DMS79 treated with DMSO at 0.1 percent for 48 hours (cell line): ENCODE measurements around the gene RFTN2.
"Not testable (repeated sequence)": the region's sequence is repeated elsewhere in the genome, so short reads cannot be mapped to it uniquely, and the experiment has no call there.

ENCODE experiments used
- DNase-seq: peaks from one replicate; lab custom pipeline; 2025; lab: John Stamatoyannopoulos, UW

Gene RFTN2, protein sequence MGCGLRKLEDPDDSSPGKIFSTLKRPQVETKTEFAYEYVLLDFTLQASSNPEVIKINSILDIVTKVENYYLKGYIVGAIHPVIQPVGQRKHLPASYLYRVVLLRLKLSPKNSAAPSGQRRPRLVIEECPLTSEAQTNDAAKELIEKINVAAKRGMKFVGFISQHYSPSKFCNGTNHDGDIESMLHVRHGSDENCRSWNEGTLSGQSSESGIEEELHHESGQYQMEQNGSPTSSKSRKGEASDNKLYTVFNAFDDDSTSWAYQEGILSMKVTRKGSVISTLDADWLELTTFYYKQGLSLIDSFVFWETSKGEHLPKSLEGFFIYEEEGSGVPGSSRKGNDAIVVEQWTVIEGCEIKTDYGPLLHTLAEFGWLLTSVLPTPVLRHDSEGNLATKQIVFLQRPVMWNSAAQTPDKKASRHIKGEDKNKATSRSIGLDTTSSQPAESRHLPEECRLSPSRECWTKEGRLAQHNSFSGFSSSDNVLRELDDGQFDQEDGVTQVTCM

DNA sequence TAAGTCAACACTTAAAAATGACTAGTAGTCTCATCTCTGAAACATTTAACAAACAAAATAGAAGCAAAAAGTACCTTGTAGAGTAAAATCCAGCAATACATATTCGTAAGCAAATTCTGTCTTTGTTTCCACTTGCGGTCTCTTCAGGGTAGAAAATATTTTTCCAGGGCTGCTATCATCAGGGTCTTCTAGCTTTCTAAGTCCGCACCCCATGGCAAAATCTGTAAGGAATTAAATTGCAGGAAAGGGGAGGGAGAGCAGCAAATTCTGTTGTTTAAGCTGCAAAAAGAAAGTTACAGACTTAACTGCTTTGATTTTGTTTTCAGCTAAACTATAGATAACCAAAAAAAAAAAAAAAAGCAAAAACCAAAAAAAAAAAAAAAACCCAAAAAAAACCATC, at the start of gene RFTN2:
Gene RFTN2 (minus strand): TSS at position 342 of the 400 bp plus-strand sequence. CDS start 129 bp downstream, at position 213.
- DNase-seq = no peak

DNA sequence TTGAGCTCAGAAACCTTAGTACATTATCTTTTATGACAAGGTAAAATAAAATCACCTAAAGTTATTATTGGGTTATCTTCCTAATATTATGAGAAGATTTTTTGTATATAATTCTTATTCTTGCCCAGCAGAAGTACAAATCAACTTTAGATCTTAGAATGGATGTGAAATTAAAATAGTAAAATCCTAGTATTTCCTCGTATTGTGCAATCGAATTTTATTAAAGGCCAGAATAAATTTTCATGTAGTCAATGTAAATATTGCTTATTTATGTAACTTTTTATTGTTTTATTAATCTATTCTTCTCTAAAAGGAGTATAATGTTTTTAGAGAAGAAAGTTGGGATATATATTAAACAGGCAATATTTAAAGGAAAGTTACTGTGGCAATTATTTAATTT, 42.5 kb upstream of the RFTN2 start:
- DNase-seq = no peak

DNA sequence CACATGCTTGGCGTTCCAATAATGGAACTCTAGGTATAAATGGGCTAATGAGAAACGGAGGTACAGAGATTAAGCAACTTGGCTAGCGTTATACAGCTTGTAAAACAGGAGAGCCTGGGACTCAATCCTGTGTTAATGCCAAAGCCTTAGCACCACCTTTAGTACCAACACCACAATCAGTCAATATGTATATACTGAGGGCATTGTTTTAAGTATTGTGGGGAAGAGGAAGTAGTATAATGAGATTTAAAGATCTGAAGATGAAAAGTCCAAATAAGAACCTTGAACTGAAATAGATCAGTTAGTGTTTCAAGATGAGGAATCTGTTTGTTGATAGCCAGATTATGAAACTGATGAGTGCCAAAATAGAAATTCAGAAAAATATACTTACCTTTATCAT, 37.9 kb upstream of the RFTN2 start:
- no peak for DNase-seq

DNA sequence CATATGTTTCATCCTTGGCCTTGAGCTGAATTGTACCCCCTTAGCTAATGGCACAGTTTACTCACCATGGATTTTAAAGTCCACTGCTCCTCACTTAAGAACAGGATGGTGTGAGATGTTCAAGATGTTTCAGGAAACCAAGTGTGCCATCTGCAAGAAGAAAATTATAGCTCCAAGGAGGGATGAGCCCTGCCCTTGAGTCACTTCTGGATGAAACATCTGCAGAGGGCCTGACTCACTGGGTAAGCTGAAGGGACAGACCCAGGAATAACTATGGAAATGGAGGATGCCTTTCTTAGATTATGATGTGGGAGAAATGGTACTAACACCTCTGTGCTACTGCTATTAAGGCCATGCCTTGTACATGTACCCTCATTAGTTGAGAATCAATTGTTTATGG, 36.2 kb upstream of the RFTN2 start:
- no peak for DNase-seq

DNA sequence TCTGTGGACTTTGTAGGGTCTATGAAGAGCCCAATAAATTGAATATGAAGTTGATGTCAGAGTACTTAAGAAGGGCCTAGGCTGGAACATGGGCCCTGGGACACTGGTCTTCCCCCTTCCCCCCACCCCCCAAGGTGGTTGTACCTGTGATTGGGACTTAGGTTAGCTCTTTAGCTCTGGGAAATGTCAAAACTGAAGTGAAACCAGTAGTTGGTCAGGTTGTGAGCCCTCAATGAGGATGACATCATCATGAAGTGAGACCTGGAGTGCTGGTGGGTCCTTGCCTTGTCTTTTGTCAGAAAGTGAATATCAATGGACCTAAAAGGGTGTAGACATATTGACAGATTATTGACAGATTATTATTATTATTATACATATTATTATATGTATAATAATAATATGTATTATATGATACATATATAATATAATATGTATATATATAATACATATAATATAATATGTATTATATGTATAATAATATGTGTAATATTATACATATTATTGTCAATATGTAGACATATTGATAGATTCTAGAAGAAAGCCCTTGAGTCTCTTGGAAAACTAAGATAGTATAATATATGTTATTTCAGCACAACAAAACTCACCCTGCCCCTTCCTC, 35.1 kb upstream of the RFTN2 start:
- no peak for DNase-seq

DNA sequence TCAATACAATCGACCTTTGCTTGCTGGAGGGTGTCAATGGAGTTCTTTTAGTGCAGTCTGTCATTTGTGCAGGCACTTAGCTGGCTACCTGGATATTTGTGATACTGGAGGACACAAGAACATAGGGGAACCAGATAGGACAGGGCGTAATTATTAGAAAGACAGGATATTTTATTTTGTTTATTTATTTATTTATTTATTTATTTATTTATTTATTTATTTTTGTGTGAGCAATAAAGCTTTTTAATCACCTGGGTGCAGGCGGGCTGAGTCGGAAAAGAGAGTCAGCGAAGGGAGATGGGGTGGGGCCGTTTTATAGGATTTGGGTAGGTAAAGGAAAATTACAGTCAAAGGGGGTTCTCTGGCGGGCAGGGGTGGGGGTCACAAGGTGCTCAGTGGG, 33.8 kb upstream of the RFTN2 start:
- DNase-seq = not testable (repeated sequence)

DNA sequence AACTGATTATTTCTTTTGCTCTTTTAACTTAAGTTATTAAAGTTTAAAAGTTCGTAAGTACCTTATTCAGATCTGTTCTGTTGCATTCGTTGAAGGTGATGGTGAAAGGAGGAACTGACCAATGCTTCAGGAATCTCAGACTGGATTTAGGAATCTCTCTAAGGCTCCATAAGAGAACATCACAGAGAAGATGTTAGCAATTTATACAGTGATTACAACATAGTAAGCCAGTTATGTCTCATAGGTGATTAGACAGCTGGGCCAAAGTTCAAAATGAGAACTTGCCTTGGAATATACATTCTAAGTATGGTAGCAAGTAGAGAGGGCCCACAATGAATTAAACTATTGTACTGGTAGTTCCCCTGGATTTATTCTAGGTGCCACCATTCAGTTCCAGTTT, 32.9 kb upstream of the RFTN2 start:
- DNase-seq = no peak

DNA sequence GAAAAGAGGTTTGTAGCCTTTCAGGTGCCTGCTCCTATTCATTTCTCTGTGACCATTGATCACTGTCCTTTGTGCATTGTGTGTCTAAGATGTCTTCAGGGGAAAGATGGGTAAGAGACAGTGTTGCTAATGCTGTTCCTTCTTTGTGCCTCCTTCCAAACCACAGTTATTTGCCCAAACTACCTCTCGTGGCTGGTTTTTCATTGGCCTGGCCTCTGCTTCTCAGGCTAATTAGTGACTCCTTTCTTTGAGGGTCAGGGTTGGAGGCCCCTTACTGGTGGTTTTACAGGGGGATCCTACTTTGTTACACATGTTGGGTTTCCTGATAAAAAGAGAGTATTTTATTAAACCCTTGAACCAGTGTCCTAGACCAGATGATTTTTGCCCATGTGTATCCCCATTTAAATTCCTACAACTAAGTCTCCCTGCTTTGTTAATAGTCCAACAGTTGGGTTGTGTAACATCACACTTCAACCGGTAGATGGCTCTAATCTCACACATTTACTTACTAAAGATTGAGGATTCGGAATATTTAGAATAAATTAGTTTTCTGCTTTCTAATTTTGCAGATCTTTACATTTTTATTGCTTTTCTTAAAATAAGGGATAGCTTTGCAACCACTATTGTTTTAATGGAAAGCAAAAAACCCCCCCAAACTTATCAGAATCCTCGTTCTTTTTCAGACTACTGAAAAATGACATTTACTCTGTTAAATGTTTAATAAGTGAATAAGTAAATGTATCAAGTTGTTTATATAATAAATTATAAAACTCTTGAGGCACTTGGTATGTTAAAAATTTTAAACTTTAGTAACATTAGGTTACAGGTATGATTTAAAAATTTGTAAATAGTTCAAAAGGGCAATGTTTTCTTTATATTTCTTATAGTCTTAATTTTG, 32.2 kb upstream of the RFTN2 start:
- peak; percentile 11 for DNase-seq

DNA sequence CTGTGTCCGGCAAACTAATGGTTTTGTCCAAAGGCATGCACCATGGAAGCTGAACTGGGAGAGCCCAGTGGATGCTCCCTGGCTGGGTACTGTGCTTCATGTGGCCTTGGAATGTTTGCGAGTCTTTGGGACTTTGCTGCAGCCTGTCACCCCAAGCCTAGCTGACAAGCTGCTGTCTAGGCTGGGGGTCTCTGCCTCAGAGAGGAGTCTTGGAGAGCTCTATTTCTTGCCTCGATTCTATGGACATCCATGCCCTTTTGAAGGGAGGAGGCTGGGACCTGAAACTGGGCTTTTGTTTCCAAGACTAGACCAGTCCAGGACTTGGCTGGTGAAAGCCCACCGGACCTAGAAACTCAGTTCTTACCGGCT, 31.4 kb upstream of the RFTN2 start:
- DNase-seq = no peak

DNA sequence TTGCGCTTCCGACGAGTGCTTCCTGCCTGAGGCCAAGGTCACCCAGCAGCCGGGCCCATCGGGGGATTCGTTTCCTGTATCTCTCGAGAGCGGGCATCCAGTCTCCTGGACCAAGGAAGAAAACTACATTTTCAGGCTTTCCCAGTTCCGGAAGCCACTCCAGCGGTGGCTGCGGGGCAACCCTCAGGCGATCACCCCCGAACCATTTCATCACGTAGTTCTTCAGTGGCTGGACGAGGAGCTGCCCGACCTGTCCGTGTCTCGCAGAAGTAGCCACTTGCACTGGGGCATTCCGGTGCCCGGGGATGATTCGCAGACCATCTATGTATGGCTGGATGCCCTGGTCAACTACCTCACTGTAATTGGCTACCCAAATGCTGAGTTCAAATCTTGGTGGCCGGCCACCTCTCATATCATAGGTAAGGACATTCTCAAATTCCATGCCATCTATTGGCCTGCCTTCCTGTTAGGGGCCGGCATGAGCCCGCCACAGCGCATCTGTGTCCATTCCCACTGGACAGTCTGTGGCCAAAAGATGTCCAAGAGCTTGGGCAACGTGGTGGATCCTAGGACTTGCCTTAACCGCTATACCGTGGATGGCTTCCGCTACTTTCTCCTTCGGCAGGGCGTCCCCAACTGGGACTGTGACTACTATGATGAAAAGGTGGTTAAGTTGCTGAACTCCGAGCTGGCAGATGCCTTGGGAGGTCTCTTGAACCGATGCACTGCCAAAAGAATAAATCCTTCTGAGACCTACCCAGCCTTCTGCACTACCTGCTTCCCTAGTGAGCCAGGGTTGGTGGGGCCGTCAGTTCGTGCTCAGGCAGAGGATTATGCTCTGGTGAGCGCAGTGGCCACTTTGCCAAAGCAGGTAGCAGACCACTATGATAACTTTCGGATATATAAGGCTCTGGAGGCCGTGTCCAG, 30.8 kb upstream of the RFTN2 start:
- DNase-seq = no peak

DNA sequence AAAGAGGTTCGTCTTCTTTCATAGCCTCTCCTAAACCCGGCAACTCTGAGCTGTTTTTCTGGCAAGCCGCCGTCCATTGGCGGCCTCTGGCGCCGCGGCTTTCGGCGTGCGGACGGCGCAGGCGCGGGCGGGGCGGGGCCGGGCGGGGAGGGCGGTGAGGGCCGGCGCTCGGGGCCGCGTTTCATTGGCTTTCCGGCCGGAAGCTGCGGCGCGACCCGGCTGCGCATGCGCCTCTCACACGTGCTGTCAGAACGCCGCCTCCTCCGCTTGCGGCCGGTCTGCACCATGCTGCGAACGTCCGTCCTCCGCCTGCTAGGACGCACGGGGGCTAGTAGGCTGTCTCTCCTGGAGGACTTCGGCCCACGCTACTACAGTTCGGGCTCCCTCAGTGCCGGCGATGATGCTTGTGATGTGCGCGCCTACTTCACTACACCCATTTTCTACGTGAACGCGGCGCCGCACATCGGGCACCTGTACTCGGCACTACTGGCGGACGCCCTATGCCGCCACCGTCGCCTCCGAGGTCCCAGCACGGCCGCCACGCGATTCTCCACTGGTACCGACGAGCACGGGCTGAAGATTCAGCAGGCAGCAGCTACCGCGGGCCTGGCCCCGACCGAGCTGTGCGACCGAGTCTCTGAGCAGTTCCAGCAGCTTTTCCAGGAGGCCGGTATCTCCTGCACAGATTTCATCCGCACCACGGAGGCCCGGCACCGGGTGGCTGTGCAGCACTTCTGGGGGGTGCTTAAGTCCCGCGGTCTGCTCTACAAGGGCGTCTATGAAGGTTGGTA, 29.9 kb upstream of the RFTN2 start, which contains the start of gene MARS2:
Gene MARS2 (plus strand): TSS at position 249 of the 791 bp plus-strand sequence. CDS start 37 bp downstream, at position 286.
- DNase-seq = peak; percentile 85

DNA sequence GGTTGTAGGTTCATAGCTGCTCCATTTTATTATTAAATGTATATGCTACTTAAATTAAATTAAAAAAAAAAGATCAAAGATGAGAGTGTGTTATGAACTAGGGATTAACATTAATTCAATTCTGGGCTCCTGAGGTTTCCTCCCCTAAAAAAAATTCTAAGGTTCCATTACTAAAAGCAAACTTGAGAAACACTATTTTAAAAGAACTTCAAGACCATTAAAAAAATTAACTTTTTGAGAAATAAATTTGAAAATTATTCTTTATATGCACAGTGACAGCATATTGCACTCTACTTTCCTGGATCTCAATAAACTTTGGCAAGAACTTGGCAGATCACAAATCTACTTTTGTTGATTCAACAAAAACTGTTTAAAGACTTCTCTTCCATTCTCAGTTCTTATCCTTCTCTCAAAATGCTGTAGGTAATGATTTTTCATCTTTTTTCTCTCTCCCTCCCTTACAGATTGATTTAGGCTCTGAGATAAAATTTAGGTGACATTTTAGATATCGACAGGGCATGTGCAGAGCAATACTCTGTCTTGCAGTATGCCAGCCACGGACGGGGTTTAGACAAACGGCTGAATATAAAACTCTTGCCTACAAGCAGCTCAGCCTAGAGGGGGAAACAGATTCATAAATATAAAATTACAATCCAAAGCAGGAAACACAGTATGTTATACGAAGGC, 29.2 kb upstream of the RFTN2 start:
- no peak for DNase-seq

DNA sequence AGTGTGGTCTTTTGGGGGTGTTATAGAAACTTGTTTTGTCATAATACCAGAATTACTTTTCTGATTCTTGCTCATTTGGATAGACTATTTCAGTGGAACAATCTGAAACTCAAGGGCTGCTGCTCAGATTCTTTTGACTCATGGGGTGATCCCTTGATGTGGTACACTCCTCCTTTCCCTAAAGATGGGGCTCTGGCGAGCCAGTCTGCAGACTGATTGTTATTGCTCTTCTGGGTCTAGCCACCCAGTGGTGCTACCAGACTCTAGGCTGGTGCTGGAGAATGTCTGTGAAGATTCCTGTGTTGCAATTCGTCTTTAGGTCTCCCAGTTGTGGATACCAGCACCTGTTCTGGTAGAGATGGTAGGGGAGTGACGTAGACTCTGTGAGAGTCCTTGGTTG, 25.6 kb upstream of the RFTN2 start:
- DNase-seq = no peak

DNA sequence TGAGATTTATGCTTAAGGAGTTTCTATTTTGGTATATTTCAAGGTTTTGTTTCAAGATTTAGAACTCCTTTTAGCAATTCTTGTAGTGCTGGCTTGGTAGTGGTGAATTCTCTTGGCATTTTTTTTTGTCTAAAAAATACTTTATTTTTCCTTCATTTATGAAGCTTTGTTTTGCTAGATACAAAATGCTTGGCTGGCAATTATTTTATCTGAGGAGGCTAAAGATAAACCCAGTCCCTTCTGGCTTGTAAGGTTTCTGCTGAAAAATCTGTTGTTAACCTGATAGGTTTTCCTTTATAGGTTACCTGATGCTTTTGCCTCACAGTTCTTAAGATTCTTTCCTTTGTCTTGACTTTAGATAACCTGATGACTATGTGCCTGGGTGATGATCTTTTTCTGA, 24.3 kb upstream of the RFTN2 start:
- DNase-seq = not testable (repeated sequence)

DNA sequence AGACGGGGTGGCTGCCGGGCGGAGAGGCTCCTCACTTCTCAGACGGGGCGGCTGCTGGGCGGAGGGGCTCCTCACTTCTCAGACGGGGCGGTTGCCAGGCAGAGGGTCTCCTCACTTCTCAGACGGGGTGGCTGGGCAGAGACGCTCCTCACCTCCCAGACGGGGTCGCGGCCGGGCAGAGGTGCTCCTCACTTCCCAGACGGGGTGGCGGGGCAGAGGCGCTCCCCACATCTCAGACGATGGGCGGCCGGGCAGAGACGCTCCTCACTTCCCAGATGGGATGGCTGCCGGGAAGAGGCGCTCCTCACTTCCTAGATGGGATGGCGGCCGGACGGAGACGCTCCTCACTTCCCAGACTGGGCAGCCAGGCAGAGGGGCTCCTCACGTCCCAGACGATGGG, 21.2 kb upstream of the RFTN2 start:
- not testable (repeated sequence) for DNase-seq

DNA sequence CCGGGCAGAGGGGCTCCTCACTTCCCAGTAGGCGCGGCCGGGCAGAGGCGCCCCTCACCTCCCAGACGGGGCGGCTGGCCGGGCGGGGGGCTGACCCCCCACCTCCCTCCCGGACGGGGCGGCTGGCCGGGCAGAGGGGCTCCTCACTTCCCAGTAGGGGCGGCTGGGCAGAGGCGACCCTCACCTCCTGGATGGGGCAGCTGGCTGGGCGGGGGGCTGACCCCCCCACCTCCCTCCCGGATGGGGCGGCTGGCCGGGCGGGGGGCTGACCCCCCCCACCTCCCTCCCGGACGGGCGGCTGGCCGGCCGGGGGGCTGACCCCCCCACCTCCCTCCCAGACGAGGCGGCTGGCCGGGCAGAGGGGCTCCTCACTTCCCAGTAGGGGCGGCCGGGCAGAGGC, 20.6 kb upstream of the RFTN2 start:
- DNase-seq = not testable (repeated sequence)

DNA sequence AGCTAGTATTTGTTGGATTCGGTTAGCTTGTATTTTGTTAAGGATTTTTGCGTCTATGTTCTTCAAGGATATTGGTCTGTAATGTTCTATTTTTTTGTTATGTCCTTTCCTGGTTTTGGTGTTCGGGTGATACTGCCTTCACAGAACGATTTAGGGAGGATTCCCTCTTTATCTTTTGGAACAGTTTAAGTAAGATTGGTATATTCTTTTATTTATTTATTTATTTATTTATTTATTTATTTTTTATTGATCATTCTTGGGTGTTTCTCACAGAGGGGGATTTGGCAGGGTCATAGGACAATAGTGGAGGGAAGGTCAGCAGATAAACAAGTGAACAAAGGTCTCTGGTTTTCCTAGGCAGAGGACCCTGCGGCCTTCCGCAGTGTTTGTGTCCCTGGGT, 19.8 kb upstream of the RFTN2 start:
- not testable (repeated sequence) for DNase-seq

DNA sequence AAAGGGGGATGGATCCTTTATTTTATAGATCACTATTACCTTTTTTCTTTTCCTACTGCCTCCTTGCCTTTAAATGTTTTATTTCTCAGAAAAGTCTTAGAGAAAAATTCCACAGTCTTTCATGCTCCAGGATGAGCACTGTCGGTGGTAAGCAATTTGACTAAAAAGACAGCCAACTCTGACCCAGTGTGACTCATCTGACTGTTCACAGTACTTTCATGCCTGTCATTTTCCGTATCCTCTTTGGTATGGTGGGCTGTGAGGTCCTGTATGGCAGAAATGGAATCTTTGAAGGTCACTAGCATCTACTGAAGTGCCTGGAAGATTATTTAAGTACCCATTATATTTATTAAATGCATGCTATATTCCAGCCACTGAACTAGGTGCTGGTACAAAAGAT, 2.1 kb upstream of the RFTN2 start:
- DNase-seq = no peak

DNA sequence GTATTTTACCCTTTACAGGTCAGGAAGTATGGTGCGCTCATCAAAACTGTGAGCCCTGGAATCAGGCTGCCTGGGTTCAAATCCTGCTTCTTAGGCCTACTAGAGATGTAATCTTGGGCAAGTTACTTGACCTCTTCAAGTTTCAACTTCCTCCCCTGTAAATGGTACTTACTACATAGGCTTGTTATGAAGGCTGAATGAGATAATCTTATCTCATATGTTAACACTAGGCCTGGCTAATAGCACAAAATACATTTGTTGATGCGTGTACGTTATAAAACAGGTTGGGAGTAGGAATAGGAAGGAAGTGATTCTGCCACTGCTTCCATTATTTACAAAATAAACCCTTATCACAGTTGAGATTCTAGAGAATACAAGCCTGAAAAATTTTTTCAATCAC, 1.7 kb upstream of the RFTN2 start:
- DNase-seq = no peak

DNA sequence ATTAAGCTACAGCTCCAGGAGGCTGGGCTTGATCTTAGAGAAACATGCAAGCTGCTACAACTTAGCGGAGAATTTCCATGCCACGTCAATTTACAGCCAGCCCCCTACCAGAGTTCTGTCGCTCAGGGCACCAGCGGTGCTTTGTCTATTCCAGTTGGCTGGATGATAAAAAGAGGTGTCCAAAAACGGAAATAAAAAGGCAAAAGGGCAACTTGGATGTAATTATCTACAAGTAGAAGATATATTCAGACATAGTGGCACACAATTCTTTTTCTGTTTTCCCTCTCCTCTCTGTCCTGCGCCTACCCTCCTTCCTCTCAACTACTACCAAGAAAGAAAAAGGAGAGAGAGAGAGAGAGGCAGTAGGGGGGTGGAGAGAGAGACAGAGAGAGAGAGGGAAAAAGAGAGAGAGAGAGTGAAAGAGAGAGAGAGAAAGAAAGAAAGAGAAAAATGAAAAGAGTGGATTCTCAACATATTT, 363 bp upstream of the RFTN2 start:
- no peak for DNase-seq
